Measurements from ENCODE around the gene ATG4B. TPM values are rescaled to one million over a fixed set of nuclear protein-coding genes. Genes with fewer than 3 reads are reported as not detected.

Gene ATG4B
- total and polyA plus RNA-seq, 9 of the 15 experiments (the other 6 are each of a cell fraction or from before 2014, with no cell fraction given) = 5.9 to 58.8 (median 35.6) TPM

DNA sequence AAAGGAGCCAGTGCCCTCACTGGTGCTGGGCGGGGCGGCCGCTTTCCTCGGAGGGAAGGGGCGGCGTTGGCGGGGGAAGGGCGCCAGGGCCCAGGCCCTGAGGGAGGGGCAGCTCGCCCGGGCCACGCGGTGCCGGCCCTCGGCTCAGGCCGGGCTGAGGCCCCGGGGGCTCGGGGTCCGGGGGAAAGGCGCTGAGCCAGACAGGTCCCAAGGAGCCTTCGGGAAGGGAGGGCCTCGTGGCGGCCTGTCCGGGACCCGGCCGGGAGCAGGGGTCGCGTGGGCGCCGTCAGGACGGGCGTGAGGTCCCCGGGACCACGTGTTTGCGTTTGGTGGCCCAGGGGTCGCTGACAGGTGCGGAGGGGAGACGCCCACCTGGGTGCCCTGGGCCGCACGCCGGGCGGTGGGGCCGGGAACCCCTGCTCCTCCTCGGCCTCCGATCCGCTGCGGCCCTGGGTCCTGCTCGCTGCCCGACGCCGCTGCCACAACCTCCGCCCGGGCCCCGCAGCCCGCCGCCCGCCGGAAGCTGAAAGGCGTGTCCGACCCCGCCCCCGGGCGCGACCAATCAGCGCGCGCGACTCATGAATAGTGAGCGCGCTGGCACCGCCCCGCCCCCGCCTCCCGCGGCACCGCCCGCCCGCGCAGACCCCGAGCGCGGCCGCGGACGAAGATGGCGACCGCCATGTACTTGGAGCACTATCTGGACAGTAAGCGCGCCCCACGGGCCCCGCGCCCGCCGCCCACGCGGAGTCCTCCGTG, 64.1 kb downstream of the ATG4B start, which contains the start of gene ING5 (continued):
- no peak for TF ChIP-seq ASH1L (IDR thresholded peaks at IDR 0.05; ENCODE audit: borderline replicate concordance, low read depth, partially characterized antibody)
- no peak for TF ChIP-seq ZBTB34 (CRISPR knock-in tag; IDR thresholded peaks at IDR 0.05)
- peak; percentile 92; the same call in 1 of the 2 replicates for TF ChIP-seq EP400 (IDR thresholded peaks at IDR 0.05)
- TF ChIP-seq, protein P1, sequence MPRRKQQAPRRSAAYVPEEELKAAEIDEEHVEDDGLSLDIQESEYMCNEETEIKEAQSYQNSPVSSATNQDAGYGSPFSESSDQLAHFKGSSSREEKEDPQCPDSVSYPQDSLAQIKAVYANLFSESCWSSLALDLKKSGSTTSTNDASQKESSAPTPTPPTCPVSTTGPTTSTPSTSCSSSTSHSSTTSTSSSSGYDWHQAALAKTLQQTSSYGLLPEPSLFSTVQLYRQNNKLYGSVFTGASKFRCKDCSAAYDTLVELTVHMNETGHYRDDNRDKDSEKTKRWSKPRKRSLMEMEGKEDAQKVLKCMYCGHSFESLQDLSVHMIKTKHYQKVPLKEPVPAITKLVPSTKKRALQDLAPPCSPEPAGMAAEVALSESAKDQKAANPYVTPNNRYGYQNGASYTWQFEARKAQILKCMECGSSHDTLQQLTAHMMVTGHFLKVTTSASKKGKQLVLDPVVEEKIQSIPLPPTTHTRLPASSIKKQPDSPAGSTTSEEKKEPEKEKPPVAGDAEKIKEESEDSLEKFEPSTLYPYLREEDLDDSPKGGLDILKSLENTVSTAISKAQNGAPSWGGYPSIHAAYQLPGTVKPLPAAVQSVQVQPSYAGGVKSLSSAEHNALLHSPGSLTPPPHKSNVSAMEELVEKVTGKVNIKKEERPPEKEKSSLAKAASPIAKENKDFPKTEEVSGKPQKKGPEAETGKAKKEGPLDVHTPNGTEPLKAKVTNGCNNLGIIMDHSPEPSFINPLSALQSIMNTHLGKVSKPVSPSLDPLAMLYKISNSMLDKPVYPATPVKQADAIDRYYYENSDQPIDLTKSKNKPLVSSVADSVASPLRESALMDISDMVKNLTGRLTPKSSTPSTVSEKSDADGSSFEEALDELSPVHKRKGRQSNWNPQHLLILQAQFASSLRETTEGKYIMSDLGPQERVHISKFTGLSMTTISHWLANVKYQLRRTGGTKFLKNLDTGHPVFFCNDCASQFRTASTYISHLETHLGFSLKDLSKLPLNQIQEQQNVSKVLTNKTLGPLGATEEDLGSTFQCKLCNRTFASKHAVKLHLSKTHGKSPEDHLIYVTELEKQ (CRISPR knock-in tag; IDR thresholded peaks at IDR 0.05) = no peak
- TF ChIP-seq ZBTB8A (IDR thresholded peaks at IDR 0.05; ENCODE audit: partially characterized antibody) = no peak
- TF ChIP-seq NFYB (IDR thresholded peaks at IDR 0.05; ENCODE audit: extremely low read depth, insufficient read length) = no peak
- TF ChIP-seq MAX (CRISPR knock-in tag; IDR thresholded peaks at IDR 0.05) = peak; percentile 89
- no peak for TF ChIP-seq BRD9 (IDR thresholded peaks at IDR 0.05; ENCODE audit: low read depth, partially characterized antibody)
- no peak for TF ChIP-seq CREB1 (IDR thresholded peaks at IDR 0.05)
- TF ChIP-seq CREB1 (CRISPR knock-in tag; IDR thresholded peaks at IDR 0.05) = no peak
- TF ChIP-seq CREBBP (IDR thresholded peaks at IDR 0.05; ENCODE audit: low read depth, low read length) = no peak
- TF ChIP-seq, protein P2, sequence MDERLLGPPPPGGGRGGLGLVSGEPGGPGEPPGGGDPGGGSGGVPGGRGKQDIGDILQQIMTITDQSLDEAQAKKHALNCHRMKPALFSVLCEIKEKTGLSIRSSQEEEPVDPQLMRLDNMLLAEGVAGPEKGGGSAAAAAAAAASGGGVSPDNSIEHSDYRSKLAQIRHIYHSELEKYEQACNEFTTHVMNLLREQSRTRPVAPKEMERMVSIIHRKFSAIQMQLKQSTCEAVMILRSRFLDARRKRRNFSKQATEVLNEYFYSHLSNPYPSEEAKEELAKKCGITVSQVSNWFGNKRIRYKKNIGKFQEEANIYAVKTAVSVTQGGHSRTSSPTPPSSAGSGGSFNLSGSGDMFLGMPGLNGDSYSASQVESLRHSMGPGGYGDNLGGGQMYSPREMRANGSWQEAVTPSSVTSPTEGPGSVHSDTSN (CRISPR knock-in tag; IDR thresholded peaks at IDR 0.05; ENCODE audit: low read depth) = no peak
- TF ChIP-seq, protein P2 (tag; conservative IDR thresholded peaks at IDR 0.05; ENCODE audit: low read depth) = no peak
- no peak for TF ChIP-seq E2F8 (IDR thresholded peaks at IDR 0.05; ENCODE audit: low read depth, partially characterized antibody)
